ENCODE data around the gene CDS1. TPM values are rescaled to one million over a fixed set of nuclear protein-coding genes. Genes with fewer than 3 reads are reported as not detected.

The CDS1 gene
- total RNA-seq, 4 donors from 2014 or later = 0.81 to 3.3 (median 2.5) TPM

DNA sequence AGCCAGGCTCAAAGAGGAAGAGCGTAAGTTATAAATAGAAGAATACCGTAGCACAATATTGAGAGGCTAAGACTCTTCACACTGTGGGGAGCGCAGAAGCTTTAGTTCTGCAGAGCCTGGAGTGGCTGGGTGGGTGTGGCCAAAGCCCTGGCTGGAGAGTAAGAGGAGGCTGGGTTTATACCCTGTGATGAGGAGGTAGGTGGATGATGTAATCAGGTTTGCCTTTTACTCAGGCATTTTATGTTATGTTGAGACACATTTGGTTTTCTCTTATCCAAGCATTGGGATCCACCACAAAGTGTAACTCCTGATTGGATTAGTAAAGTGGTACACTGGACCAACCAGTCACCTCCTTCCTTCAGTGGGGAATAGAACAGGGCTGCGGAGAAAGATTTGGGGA lies 13.9 kb downstream of the CDS1 start:
- Histone ChIP-seq H3K4me1 (no peaks in the 10 kb centered on the region), H3K36me3 (no peaks in the 10 kb centered on the region), H3K9me3 (no peaks in the 10 kb centered on the region), H3K27ac (no peak overlapping the region), H3K27me3 (no peaks in the 10 kb centered on the region), H3K4me3 (no peak overlapping the region)
- TF ChIP-seq EP300 (IDR thresholded peaks at IDR 0.05) (no peak), POLR2A (IDR thresholded peaks at IDR 0.05) (no peak), CTCF (IDR thresholded peaks at IDR 0.05) (no peak), POLR2AphosphoS5 (IDR thresholded peaks at IDR 0.05) (no peak)
- WGBS, 2 donors (ENCODE audit: low coverage in 1 of 2) = 77 to 96% methylated on average over 2 to 3 of the region's 4 CpGs
- no peak for ATAC-seq

DNA sequence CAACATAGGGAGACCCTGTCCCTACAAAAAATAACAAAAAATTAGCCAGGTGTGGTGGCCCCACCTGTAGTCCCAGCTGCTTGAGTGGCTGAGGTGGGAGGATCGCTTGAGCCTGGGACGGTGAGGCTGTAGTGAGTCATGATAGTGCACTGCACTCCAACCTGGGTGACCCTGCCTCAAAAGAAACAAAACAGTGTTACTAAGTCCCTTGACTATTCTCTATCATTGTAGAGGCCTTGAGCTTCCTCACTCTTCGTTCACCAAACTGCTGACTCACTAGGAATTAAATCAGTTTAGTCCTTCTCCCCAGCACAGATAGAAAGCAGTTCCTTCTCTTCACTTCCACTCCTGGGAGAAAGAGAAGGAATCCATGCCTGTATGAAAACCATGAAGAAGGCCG lies 14.5 kb downstream of the CDS1 start:
- no peak overlapping the region for H3K27ac ChIP-seq
- H3K4me3 ChIP-seq = no peak overlapping the region
- no peaks in the 10 kb centered on the region for H3K27me3 ChIP-seq
- ATAC-seq = no peak
- no peaks in the 10 kb centered on the region for H3K9me3 ChIP-seq
- H3K36me3 ChIP-seq = no peaks in the 10 kb centered on the region
- H3K4me1 ChIP-seq = no peaks in the 10 kb centered on the region
- TF ChIP-seq POLR2A (IDR thresholded peaks at IDR 0.05) = no peak
- no peak for TF ChIP-seq CTCF (IDR thresholded peaks at IDR 0.05)
- TF ChIP-seq POLR2AphosphoS5 (IDR thresholded peaks at IDR 0.05) = no peak
- WGBS, 2 donors (ENCODE audit: low coverage in 1 of 2) = 74 to 100% methylated on average over 2 to 3 of the region's 4 CpGs

DNA sequence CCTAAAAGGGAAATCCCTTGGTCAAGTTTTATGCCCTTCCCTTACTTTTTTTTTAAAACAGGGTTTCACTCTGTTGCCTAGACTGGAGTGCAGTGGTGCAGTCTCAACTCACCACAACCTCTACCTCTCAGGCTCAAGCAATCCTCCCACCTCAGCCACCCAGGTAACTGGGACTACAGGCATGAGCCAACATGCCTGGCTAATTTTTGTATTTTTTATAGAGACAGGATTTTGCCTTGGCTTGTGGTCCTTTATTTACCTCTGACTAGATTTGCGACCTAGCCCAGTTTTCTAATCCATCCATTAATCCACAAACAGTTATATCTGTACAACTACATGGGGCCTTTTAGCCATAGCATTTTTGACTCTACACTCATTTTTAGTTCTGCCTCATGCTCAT lies 23.7 kb downstream of the CDS1 start:
- Histone ChIP-seq H3K9me3 (no peaks in the 10 kb centered on the region), H3K27me3 (no peaks in the 10 kb centered on the region), H3K4me1 (no peaks in the 10 kb centered on the region), H3K27ac (no peak overlapping the region), H3K36me3 (peaks cover 0 to 16% of the 10 kb centered on the region in 2 donors), H3K4me3 (no peak overlapping the region)
- 100% methylated on average over 1 of the region's 1 CpG for WGBS, 2 donors (ENCODE audit: low coverage in 1 of 2)
- ATAC-seq = no peak
- no peak for TF ChIP-seq EP300 (IDR thresholded peaks at IDR 0.05)

GRCh38 chr4:84611531-84611930 lies 28.6 kb downstream of the CDS1 start:
- Histone ChIP-seq H3K27me3 (no peaks in the 10 kb centered on the region), H3K4me3 (no peak overlapping the region), H3K27ac (no peak overlapping the region), H3K9me3 (no peaks in the 10 kb centered on the region), H3K36me3 (peaks cover 0 to 16% of the 10 kb centered on the region in 2 donors), H3K4me1 (no peaks in the 10 kb centered on the region)
- 78 to 92% methylated on average over 2 to 3 of the region's 3 CpGs for WGBS, 2 donors (ENCODE audit: low coverage in 1 of 2)
- ATAC-seq = no peak
- TF ChIP-seq POLR2AphosphoS5 (IDR thresholded peaks at IDR 0.05) (no peak), POLR2A (IDR thresholded peaks at IDR 0.05) (no peak), EP300 (IDR thresholded peaks at IDR 0.05) (no peak), CTCF (IDR thresholded peaks at IDR 0.05) (no peak)

- no peak overlapping the region for H3K27ac ChIP-seq
- 88 to 90% methylated on average over 3 to 5 of the region's 5 CpGs for WGBS, 2 donors (ENCODE audit: low coverage in 1 of 2)
- peaks cover 0 to 13% of the 10 kb centered on the region in 2 donors for H3K36me3 ChIP-seq
- TF ChIP-seq CTCF (IDR thresholded peaks at IDR 0.05) = no peak
- no peak for TF ChIP-seq POLR2A (IDR thresholded peaks at IDR 0.05)
- no peaks in the 10 kb centered on the region for H3K27me3 ChIP-seq
- no peak overlapping the region for H3K4me3 ChIP-seq
- H3K9me3 ChIP-seq = no peaks in the 10 kb centered on the region
- H3K4me1 ChIP-seq = no peaks in the 10 kb centered on the region
- no peak for ATAC-seq
These were observed 32.0 kb downstream of the CDS1 start for GRCh38 chr4:84614891-84615290.

GRCh38 chr4:84615355-84615754 lies 32.4 kb downstream of the CDS1 start:
- Histone ChIP-seq H3K27ac (no peak overlapping the region), H3K4me1 (no peaks in the 10 kb centered on the region), H3K9me3 (no peaks in the 10 kb centered on the region), H3K4me3 (no peak overlapping the region), H3K36me3 (peaks cover 0 to 8% of the 10 kb centered on the region in 2 donors), H3K27me3 (no peaks in the 10 kb centered on the region)
- TF ChIP-seq EP300 (IDR thresholded peaks at IDR 0.05) (no peak), POLR2AphosphoS5 (IDR thresholded peaks at IDR 0.05) (no peak), CTCF (IDR thresholded peaks at IDR 0.05) (no peak), POLR2A (IDR thresholded peaks at IDR 0.05) (no peak)
- WGBS, 2 donors (ENCODE audit: low coverage in 1 of 2) = 80 to 89% methylated on average over 4 to 5 of the region's 5 CpGs
- ATAC-seq = no peak

Data from gastroesophageal sphincter (tissue), 4 donors.